ENCODE results near the gene MICAL1.

GRCh38 chr6:109467696-109468095, 12.1 kb upstream of the MICAL1 start:
- TF ChIP-seq CTCF (IDR thresholded peaks at IDR 0.05; ENCODE audit: low read depth, low read length) (no peak), EZH2phosphoT487 (IDR thresholded peaks at IDR 0.05; ENCODE audit: low read depth) (no peak)

All from OCI-LY3 (cell line).